Measurements from ENCODE around the gene LGALS3BP.

The LGALS3BP gene

DNA sequence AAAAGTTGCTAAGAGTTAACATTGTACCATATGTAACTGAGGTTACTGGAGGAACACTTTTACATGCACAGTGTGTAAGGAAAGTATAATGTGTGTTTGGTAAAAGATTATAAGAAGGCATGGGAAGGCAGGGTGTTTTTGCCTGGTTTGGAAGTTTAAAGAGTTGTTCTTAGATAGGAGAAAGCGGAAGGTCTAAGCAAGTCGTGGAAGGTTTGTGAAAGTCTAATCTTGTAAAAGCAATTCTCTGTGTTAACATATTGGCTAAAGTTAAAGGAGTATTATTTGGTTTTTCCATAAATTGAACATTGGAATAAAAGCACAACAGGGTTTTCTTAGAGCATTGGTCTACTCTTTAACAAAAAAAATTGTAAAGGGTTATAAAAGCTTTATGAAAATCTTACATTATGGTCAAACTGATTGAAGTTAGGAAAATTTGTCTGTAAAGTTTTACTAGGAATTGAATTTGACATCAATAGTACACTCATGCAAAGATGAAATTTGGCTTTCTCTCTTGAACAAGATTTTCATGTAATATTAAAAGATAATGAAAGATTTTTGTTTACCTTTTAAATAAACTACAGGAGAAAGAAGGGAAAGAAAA is 34.5 kb upstream of the LGALS3BP start:
- DNase-seq (ENCODE audit: low read depth) = no peak

DNA sequence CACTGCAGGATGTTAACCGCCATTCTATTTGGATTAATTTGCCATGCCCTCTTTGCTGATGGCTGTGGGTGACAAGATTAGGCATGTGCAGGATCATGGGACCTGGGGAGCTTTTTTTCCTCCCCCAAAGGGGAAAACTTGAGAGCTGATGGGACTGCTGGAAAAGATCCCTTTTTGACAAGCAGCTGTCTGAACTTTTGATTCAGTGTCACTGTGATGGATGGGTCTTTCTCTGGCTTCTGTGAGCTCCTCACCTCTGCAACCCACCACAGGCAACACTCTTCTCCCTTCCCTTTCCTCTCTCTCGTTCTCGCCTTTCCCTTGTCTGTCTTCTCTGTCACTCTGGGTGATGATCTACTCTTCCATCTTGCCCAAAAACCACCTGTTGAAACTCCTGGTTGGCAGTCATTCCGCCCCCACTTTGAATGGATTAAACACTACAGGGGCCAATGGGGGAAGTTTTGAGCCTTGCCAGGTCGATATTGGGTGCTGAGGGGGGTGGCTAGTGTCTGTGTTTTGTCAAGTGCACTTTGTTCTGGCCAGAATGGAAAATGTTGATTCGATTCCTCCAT is 32.9 kb upstream of the LGALS3BP start:
- DNase-seq (ENCODE audit: low read depth) = no peak

DNA sequence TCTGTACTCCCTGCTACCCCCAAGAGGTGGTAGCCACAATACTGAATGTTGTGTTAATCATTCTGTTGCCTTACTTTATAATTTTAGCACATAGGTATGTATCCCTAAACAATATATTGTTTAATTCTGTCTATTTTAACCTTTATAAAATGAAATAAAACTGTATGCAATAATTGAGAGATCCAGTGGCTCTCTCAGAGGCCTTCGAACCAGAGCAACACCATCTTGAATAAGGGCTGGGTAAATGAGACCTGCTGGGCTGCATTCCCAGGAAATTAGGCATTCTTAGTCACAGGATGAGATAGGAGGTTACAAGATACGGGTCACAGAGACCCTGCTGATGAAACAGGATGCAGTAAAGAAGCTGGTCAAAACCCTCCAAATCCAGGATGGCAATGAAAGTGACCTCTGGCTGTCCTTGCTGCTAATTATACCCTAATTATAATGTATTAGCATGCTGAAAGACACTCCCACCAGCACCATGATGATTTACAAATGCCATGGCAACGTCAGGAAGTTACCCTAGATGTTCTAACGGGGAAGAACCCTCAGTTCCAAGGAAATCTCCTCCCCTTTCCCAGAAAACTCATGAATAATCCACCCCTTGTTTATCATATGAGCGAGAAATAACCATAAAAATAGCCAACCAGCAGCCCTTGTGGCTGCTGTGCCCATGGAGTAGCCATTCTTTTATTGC is 31.9 kb upstream of the LGALS3BP start:
- peak; percentile 31 for DNase-seq (ENCODE audit: low read depth)

DNA sequence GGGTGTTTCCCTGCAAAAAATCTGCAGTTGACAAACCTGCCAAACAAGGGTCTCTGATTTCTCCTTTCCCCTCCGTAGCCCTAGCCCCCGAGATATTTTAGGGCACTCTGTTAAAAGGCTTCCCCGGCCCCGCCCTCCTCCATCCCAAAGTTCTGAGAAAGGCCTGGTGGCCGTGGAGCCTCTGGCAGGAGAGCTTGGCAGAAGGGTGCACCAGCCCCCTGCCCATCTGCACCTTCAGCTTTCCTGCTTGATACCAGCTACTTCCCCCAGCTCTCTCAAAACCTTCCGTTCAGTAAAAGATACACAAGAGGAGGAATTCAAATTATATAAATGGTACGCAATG is 30.6 kb upstream of the LGALS3BP start:
- DNase-seq (ENCODE audit: low read depth) = no peak

DNA sequence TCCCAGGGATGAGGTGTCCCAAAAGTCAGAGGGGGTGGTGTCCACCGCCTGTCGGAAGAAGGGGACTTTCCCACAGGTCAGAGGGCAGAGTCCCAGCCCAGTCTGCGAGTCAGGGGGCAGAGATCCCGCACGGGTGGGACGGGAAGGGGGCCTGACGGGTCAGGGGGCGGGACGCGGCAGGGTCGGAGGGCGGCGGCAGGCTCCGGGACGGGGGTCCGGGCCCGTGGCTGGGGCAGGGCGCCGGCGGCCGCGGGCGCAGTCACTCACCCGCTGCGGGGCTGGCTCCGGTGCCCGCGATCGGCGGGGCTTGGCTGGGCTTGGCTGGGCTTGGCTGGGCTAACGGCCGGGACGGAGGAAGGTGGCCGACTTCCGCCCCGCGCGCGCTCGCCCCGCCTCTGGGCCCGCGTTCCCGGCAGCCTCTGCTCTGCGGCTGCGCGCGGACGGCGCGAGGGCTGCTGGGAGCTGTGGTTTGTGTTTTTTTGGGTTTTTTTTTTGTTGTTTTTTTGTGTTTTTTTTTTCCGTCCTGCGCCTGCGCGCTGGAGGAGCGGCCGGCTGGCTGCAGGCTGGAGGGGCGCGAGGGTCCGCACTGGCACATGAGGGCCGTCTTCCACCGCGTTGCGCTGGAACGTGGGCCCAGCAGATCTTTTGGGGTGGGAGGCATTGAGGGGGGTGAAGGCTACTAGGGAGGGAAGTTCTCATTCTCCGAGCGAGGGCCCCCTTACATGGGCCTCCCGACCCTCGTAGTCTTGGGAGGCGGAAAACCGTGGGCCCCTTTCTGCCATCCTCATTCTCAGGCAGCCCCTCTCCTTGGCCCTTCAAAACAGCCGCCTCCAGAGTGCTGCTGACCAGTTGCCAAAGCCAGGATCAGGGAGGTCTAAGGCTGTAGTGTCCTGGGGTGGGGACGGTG is 29.9 kb upstream of the LGALS3BP start, which contains the start of gene CANT1:
Gene CANT1 (minus strand): TSS at position 368 of the 907 bp plus-strand sequence. CDS start 12,142 bp downstream, outside the sequence.
- peak; percentile 84 for DNase-seq (ENCODE audit: low read depth)

DNA sequence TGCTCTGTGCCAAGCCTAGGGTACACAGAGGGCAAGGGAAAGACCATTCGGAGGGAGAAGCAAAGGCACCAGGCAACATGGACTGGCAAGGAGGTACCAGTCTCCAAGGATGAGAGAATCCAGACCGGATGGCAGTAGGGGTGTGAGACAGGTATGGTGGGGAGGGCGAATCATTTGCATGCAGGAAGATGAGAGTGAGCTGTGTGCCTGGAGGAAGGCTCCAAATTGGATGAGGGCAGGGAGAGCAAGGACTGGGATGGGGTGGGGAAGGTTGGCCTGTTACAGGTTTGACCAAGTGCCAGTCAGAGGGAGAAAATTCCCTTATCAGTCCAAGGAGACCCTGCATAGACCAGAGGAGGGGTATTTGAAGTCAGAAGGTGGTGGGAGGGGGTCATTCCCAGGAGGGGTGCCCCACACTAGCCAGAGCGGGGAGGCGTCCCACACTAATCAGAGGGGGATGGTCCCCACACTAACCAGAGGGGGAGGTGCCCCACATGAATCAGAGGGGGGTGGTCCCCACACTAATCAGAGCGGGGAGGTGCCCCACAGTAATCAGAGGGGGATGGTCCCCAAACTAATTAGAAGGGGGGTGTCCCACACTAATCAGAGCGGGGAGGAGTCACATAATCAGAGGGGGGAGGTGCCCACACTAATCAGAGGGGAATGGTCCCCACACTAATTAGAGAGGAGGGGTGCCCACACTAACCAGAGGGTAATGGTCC is 29.1 kb upstream of the LGALS3BP start:
- no peak for DNase-seq (ENCODE audit: low read depth)

DNA sequence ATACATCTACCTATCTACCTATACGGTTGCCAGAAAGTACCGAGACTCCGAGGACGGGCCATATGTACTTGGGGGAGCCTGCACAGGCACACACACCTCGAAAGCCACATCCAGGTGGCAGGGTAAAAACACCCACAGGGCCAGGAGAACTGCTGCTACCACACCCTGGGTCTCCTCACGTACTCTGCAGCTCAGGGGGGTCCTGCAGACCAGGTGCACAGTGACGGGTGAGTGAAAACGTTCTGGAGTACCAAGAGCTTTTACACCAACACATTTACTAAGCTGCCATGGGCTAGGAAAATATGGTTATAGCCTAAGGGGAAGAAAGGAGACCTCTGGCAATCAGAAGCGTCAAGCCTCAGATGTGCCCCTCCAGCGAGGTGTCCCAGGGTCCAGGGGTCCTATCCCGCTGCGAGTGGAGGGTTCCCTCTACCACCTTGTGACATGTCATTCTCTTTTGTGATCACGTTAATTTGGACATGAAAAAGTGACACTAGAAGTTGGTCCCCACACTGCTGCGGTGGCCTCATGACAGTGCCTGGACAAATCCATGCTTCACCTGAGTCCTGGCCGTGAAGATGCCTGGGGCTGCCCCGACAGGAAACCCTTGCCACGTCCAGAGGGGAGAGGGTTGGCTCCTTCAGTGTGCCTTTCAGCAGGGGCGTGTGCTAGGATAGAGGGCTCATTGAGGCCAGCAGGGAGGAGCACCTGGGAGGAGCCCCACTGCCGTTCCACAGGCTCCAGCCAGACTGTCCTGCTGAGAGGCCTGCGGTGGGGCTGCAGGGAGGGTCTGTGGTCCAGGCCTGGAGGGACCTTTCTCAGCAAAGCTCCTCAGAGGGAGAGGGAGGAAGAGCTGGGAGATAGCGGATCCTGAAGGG is 28.0 kb upstream of the LGALS3BP start:
- DNase-seq (ENCODE audit: low read depth) = no peak

DNA sequence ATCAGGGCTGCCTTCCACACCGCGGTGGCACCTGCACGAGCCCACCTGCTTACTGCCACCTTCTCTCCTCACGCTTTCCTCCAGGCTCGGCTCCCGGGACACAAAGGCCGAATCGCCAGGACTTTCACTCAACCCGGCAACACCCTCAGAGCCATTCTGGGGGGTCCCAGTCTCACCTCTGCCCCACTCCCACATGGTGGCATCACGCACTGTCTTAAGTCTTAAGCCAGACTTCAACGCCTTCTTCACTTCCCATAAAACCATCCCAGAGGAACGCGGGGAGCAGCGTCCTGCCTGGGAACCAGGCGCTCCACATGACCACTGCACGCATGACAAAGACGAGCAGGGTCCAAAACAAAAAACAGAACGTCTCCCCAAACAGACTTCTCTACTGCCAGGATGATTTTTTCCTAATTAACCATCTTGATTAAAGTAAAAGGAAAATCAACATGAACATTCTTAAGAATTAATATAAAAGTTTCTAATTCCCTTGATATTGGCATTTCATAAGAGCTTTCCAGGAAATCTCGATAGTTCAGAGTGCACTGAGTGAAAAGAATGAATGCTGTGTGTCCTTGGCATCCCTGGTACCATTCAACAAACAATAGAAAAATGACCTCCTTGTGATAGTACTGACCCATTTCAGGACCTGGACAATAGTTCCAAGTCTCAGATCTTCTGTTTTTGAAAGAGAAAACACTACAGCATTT is 27.2 kb upstream of the LGALS3BP start:
- DNase-seq (ENCODE audit: low read depth) = no peak

DNA sequence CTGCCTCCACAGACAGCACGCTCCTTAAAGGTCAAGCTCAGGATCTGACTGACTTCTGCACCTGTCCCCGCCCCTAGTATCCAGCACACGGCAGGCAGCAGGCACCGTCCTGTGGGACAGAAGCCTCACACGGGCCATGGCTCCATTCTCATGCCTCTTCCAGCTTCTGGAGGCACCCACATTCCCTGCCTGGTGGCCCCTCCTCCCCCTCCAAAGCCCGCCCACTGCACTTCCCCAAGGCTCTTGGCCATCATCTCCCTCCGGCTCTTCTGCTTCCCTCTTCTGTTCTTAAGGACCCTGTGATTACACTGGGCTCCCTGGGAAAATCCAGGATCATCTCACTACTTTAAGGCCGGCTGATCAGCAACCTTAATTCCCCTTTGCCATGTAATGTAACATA is 26.3 kb upstream of the LGALS3BP start:
- DNase-seq (ENCODE audit: low read depth) = no peak

DNA sequence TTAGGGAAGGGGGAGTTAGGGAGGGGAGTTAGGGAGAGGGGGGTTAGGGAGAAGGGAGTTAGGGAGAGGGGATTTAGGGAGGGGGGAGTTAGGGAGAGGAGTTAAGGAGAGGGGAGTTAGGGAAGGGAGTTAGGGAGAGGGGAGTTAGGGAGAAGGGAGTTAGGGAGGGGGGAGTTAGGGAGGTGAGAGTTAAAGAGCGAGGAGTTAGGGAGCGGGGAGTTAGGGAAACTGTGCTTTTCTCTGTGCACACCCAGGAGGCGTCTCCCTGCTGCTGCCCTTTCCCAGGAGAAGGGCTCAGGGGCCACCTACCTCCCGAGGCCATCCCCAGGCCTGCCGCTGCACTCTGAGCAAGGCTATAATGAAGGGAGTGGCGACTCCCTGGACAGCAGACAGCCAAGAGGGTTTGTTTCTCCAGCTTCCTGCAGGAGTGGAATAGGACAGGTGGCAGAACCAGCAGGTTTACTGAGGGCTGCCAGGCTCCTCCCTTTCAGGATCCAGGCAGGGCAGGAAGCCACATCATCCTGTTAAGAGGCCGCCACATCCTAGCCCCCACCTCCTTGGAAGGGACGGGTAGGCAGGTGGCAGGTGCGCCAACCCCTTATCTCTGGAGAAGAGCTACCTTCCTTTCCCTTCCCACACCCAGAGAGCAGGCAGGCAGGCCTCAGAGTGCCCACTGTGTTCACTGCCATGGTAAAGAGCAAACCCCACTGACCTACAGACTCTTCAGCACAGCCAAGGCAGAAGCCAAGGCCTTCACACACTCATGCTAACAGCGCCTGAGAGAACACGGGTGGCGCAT is 25.5 kb upstream of the LGALS3BP start:
- no peak for DNase-seq (ENCODE audit: low read depth)

DNA sequence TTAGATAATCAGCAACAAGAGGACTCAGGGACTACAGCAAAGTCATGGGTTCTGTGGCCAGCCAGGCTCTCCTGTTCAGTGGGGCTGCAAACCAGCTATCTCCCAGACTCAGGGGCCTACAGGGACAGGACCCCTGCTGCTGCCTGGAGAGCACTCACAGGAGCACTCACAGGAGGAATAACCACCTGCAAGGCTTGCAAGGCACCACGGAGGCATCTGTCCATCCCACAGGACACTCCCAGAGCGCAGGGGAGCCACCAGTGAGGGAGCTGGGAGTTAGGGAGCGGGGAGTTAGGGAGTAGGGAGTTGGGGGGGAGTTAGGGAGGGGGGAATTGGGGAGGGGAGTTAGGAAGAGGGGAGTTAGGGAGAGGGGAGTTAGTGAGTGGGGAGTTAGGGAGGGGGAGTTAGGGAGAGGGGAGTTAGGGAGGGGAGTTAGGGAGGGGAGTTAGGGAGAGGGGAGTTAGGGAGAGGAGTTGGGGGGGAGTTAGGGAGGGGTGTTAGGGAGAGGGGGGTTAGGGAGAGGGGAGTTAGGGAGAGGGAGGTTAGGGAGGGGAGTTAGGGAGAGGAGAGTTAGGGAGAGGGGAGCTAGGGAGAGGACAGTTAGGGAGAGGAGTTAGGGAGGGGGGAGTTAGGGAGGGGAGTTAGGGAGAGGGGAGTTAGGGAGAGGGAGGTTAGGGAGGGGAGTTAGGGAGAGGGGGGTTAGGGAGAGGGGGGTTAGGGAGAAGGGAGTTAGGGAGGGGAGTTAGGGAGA is 24.1 kb upstream of the LGALS3BP start:
- DNase-seq (ENCODE audit: low read depth) = no peak

DNA sequence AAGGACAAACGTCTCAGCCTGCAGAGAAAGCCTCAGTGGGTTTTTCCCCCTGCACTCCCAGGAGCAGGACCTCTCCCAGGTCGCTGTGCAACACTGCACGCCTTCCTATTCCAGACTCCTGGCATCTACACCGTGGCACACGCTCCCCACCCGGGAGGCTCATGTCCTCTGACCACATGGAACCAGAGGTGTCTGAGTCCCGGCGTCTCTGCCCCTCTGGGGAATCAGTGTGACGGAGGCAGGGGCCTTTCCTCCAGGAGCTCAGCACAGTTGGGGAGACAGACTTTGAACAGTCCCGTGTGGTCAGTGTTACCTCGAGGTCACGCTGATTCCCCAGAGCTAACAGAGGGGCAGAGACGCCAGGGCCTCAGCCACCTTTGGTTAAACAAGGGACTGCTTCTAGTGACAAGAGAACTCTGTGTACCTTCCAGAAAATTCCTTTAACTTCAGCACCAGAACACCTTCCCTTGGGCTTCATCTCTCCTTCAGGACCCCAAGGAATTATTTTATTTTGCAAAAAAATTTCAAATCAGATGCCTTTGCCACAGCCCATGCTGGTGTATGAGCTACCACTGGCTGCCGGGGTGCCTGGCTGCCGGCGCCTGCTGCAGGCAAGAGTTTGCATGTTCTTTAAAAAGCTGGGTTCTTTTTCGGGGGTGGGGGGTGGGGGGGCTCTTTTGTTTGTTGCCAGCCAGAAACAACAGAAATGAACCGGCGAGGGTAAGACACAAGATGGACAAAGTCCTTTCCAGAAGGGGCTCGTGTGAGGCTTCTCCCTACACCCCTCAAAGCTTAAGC is 23.3 kb upstream of the LGALS3BP start:
- DNase-seq (ENCODE audit: low read depth) = no peak

DNA sequence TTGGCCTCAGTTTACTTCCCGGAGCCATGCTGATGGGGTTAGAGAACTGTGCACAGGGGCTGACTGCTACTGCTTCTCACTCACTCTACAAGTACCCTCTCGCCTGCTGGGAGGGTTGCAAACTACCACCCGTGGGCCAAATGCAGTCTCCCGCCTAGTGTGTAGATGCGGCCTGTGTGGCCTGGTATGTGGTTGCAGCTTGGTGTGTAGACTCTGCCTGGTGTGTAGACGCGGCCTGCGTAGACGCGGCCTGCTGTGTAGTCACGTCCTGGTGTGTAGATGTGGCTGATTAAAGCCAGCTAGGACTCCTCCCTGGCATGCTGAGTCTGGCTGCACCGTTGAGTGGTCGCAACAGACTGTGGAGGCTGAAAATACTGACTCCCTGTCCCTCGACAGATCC is 22.6 kb upstream of the LGALS3BP start:
- no peak for DNase-seq (ENCODE audit: low read depth)

DNA sequence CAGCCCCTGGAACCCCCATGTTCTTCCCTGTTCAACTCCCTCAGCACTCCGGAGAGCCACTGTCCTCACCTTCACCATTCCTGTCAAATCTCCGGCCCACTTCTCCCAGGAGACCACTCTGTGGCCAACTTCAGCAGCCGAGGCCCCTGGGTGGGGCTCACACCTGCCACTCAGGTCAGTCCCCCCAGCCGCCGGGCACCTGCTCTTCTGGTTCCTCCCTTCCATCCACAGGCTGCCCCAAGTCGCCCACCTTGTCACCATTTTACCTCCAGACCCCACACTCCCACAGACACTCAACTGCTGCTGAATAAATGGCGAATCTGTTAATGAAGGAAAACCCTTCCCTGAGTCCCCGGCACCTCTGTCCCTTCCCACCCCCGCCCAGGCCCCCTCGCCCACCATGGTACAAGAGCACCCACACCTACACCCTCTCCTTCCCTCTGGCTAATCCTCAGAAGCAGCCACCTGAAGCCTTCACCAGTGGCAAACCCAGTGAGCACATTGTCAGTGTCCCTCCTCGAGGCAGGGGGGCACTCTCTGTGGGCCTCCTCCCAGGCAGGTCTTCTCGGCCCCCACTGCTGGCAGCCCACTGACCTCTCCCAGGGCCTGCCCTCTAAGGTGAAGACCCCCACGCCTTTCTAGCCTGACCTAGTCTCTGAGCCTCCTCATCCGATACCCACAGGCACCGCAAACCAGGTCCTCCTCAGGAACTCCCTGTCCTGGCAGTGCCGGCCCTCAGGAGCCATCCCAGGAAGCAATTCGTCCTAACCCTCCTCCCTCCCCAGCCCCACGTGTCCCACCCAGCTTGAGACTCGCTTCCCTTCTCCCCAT is 21.7 kb upstream of the LGALS3BP start:
- DNase-seq (ENCODE audit: low read depth) = no peak

DNA sequence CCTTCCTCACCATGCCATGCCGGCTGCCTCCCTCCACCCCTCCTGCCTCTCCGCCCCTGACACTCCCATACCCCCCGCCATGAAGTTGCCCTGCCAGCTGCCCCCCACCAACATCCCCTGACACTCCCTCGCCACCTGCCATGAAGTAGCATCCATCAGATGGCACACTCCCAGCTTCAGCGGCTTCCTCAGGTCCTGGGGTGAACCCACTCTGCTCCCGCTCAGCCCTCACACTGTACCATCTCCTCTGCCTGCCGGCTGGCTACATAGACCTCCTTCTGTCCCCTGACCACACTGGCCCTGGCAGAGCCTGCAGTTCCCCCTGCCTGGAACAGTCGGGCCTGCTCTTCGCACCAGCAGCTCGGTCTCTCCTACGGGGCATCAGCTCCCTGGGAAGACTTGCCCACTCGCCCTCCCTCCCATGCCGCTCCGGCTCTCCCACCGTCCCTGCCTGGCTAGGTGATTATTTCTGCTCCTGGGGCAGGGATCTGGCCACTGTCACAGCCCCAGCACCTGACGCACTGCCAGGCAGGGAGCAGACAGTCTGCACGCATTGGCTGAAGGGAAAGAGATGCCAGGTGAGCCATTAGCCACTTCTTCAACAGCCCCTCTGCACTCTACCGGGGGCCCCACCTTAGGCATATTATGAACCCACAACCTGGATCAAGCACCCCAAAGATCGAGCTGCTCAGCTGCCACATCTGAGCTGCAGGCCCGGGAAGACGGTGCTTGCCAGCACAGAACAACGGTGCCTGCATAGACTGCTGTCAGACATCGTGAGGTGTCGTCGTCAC is 20.9 kb upstream of the LGALS3BP start:
- no peak for DNase-seq (ENCODE audit: low read depth)

DNA sequence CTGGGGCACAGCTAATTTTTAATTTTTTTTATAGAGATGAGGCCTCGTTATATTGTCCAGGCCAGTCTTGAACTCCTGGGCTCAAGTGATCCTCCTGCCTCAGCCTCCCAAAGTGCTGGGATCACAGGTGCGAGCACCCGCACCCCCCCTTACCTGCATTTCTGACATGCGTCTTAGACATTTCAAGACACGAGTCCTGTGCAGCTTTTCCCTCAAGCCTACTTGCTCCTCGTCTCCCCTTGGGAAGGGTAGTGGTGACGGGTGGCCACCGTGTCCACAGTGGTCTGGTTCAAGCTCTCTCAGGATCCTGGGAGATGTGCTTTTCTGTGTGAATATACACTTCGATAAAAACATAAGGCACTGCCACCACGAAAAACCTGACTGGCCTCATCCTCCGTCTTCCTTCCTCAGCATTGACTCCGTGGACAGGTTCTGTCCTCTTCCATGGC is 20.2 kb upstream of the LGALS3BP start:
- no peak for DNase-seq (ENCODE audit: low read depth)
